ENCODE data around the gene SYAP1. TPM values are rescaled to one million over a fixed set of nuclear protein-coding genes. Genes with fewer than 3 reads are reported as not detected.
A peak's percentile ranks its signal among the peaks of the same experiment; 100 is the strongest.

Gene SYAP1, protein sequence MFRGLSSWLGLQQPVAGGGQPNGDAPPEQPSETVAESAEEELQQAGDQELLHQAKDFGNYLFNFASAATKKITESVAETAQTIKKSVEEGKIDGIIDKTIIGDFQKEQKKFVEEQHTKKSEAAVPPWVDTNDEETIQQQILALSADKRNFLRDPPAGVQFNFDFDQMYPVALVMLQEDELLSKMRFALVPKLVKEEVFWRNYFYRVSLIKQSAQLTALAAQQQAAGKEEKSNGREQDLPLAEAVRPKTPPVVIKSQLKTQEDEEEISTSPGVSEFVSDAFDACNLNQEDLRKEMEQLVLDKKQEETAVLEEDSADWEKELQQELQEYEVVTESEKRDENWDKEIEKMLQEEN
- 16.0 and 19.7 TPM in 2 replicates for total RNA-seq (2014; rRNA removed; shearing (Covaris generic))
- 20.0 and 22.9 TPM in 2 replicates for total RNA-seq (2022)
- Bru-seq, nascent RNA = percentile 62 among the genes with signal in this experiment
- BruChase-seq, experiment 1, labeled RNA remaining after a 6-hour chase = percentile 78 among the genes with signal in this experiment
- BruChase-seq, experiment 2, labeled RNA remaining after a 2-hour chase = percentile 68 among the genes with signal in this experiment
- long read RNA-seq, full-length matches to known transcripts = 66 of 75 reads
- long read RNA-seq, partial matches to known transcripts = 3 of 75 reads
- long read RNA-seq, other reads (novel, unspliced or antisense) = 6 of 75 reads

DNA sequence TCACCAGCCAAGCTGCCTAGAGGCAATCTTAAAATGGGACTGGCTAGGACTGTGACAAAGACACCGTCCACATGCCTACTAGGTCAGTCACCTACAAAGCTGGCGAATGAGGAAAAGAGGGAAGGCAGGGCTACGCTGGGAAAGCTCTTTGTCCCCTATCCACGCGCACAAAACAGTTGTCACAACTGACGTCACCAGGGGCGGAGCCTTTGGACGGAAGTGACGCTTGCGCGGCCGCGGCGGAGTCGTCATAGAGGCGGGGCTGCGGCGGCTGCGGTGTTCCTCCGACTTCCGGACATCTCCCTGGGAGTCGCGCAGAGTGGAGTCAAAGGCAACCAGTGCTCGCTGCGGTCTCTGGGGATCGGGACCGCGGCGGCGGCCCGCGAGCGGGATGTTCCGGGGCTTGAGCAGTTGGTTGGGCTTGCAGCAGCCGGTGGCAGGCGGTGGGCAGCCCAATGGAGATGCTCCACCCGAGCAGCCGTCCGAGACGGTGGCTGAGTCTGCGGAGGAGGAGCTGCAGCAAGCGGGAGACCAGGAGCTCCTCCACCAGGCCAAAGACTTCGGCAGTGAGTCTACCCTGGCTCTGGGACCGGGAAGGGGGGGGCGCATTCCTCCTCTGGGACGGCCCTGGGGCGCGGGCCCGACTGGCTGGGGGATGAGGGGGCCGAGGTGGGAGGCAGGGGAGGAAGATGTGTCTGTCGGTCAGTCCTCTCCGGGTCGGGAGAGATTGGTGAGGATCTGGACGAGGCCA, at the start of gene SYAP1:
Gene SYAP1, plus strand, starts transcription at position 279 of the 751 bp plus-strand sequence. Its CDS starts 113 bp downstream, at position 392.
- Histone ChIP-seq H3K36me3 (ENCODE audit: insufficient read depth, low read length) (peaks cover 3% of the 10 kb centered on the region; the same call in 1 of the 2 replicates), H4K20me1 (ENCODE audit: insufficient read depth, low read length) (no peaks in the 10 kb centered on the region), H3K4me3 (ENCODE audit: low read depth, low read length, poor library complexity, severe bottlenecking) (peak within 1 kb of the TSS; percentile 99), H3K9me3 (ENCODE audit: low read length) (no peaks in the 10 kb centered on the region), H3K27ac (ENCODE audit: low read depth, low read length, poor library complexity, severe bottlenecking) (peak within 1 kb of the TSS; percentile 50), H3K4me2 (ENCODE audit: low read length) (peak within 1 kb of the TSS; percentile 83), H3K79me2 (ENCODE audit: insufficient read depth, low read depth, low read length) (peaks cover 33% of the 10 kb centered on the region), H2AFZ (ENCODE audit: low read length) (peak within 1 kb of the TSS; percentile 62; the same call in 1 of the 2 replicates), H3K4me1 (ENCODE audit: insufficient read depth, low read length, poor library complexity, severe bottlenecking) (peaks cover 7% of the 10 kb centered on the region), H3K9me2 (ENCODE audit: insufficient read depth, low read length) (no peaks in the 10 kb centered on the region)
- POLR2A ChIA-PET = interaction anchor here (0.6 to 1.0 kb wide), 3 partner anchors 8 to 134 kb away, joined by 3 to 5 read pairs (median 3); no protein-coding TSS in a partner anchor
- CTCF ChIA-PET (ENCODE audit: unreplicated experiment) = no interaction called here
- no peak for TF ChIP-seq EZH2phosphoT487 (IDR thresholded peaks at IDR 0.05; ENCODE audit: borderline replicate concordance, low read depth, low read length)
- TF ChIP-seq, protein P1, sequence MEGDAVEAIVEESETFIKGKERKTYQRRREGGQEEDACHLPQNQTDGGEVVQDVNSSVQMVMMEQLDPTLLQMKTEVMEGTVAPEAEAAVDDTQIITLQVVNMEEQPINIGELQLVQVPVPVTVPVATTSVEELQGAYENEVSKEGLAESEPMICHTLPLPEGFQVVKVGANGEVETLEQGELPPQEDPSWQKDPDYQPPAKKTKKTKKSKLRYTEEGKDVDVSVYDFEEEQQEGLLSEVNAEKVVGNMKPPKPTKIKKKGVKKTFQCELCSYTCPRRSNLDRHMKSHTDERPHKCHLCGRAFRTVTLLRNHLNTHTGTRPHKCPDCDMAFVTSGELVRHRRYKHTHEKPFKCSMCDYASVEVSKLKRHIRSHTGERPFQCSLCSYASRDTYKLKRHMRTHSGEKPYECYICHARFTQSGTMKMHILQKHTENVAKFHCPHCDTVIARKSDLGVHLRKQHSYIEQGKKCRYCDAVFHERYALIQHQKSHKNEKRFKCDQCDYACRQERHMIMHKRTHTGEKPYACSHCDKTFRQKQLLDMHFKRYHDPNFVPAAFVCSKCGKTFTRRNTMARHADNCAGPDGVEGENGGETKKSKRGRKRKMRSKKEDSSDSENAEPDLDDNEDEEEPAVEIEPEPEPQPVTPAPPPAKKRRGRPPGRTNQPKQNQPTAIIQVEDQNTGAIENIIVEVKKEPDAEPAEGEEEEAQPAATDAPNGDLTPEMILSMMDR (conservative IDR thresholded peaks at IDR 0.05; ENCODE audit: low read length) = no peak
- peak; percentile 91 for DNase-seq (ENCODE audit: low spot score)
- BruUV-seq (replicated peaks) = no TSS peak
- intact Hi-C loops (cut with micrococcal nuclease; ENCODE audit: unreplicated experiment) = loop anchor here (2.0 to 5.0 kb wide), 2 partner anchors 67 to 88 kb away; partner anchors contain the start of gene TXLNG

DNA sequence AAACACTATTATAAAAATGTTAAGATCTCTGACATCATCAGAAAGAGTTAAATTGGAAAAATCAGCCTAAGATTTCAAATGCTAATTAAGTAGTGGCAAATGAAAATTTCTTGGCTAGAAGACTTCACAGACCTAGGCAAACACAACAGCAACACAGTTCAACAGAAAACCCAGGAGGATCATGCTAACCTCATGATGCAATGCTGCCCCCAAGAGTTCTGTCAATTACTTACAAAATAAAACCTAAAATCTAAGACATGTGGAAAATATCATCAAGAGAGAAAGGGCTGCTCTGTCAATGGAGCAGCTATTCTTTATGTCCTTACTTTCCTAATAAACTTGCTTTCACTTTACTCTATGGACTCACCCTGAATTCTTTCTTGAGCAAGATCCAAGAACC, 48.4 kb upstream of the SYAP1 start:
- H3K79me2 ChIP-seq (ENCODE audit: insufficient read depth, low read depth, low read length) = no peaks in the 10 kb centered on the region
- no peak overlapping the region for H3K4me2 ChIP-seq (ENCODE audit: low read length)
- ChIA-PET POLR2A (no interaction called here), CTCF (ENCODE audit: unreplicated experiment) (no interaction called here)
- intact Hi-C loops (cut with micrococcal nuclease; ENCODE audit: unreplicated experiment) = no loop called here
- no peak overlapping the region for H2AFZ ChIP-seq (ENCODE audit: low read length)
- peak; percentile 15 for DNase-seq (ENCODE audit: low spot score)
- BruUV-seq (replicated peaks) = no TSS peak
- no peaks in the 10 kb centered on the region for H3K4me1 ChIP-seq (ENCODE audit: insufficient read depth, low read length, poor library complexity, severe bottlenecking)
- H3K4me3 ChIP-seq (ENCODE audit: low read depth, low read length, poor library complexity, severe bottlenecking) = no peak overlapping the region
- no peak overlapping the region for H3K27ac ChIP-seq (ENCODE audit: low read depth, low read length, poor library complexity, severe bottlenecking)
- H3K9me2 ChIP-seq (ENCODE audit: insufficient read depth, low read length) = no peaks in the 10 kb centered on the region
- H4K20me1 ChIP-seq (ENCODE audit: insufficient read depth, low read length) = no peaks in the 10 kb centered on the region
- no peak for TF ChIP-seq EZH2phosphoT487 (IDR thresholded peaks at IDR 0.05; ENCODE audit: borderline replicate concordance, low read depth, low read length)
- TF ChIP-seq, protein P1 (conservative IDR thresholded peaks at IDR 0.05; ENCODE audit: low read length) = peak; percentile 55
- H3K36me3 ChIP-seq (ENCODE audit: insufficient read depth, low read length) = peaks cover 20% of the 10 kb centered on the region
- no peaks in the 10 kb centered on the region for H3K9me3 ChIP-seq (ENCODE audit: low read length)
